WTC11 (cell line): Measurements from ENCODE around the gene CHI3L1. TPM values are rescaled to one million over a fixed set of nuclear protein-coding genes. Genes with fewer than 3 reads are reported as not detected.

Source experiments
- ATAC-seq: fragments of 200-7000 bp; cut with Tn5 transposase; 2 replicates; pipeline ENCODE4 v1.10.0; 2021; ENCODE audit warnings: mild to moderate bottlenecking, moderate library complexity
- CTCF ChIA-PET: fragments of 300-600 bp; sonication (Branson Sonifier 250); formaldehyde crosslinking; loops from one replicate; lab custom pipeline; 2021; ENCODE audit warnings: antibody characterized with exemption; lab: Charles Lee
- POLR2A ChIA-PET: fragments of 350-600 bp; sonication (Branson Sonifier 250); formaldehyde crosslinking; loops from one replicate; lab custom pipeline; 2021; ENCODE audit warnings: antibody characterized with exemption; lab: Charles Lee
- DNase-seq: peaks from one replicate; pipeline ENCODE4 v3.0.0; 2021; ENCODE audit warnings: low spot score
- H3K27ac Mint-ChIP-seq: 2 replicates; pipeline ENCODE4 v1.8.0; 2021; ENCODE audit warnings: mixed read lengths
- H3K27me3 Mint-ChIP-seq: 2 replicates; pipeline ENCODE4 v1.8.0; 2021; ENCODE audit warnings: low read depth, mild to moderate bottlenecking, moderate library complexity, mixed read lengths
- H3K36me3 Mint-ChIP-seq: 2 replicates; pipeline ENCODE4 v1.8.0; 2021; ENCODE audit warnings: mixed read lengths
- H3K4me1 Mint-ChIP-seq: 2 replicates; pipeline ENCODE4 v1.8.0; 2022; ENCODE audit warnings: mixed read lengths
- H3K4me3 Mint-ChIP-seq: 2 replicates; pipeline ENCODE4 v1.8.0; 2021; ENCODE audit warnings: mild to moderate bottlenecking, moderate library complexity, mixed read lengths
- H3K9me3 Mint-ChIP-seq: 2 replicates; pipeline ENCODE4 v1.8.0; 2021; ENCODE audit warnings: mixed read lengths
- CREM ChIP-seq: sonication (generic); formaldehyde crosslinking; IDR thresholded peaks from 2 replicates; pipeline ENCODE4 v1.8.1; 2022; ENCODE audit warnings: mild to moderate bottlenecking, missing genetic modification reagents, moderate library complexity
- FOXJ3 ChIP-seq: sonication (generic); formaldehyde crosslinking; IDR thresholded peaks from 2 replicates; pipeline ENCODE4 v1.9.0; 2021; ENCODE audit warnings: missing genetic modification reagents, mild to moderate bottlenecking, borderline replicate concordance
- FOXK1 ChIP-seq: sonication (generic); formaldehyde crosslinking; IDR thresholded peaks from 2 replicates; pipeline ENCODE4 v1.8.0; 2022; ENCODE audit warnings: mild to moderate bottlenecking, moderate library complexity, missing genetic modification reagents
- MXD4 ChIP-seq: fragments of 250-450 bp; sonication (Bioruptor Pico); IDR thresholded peaks from 2 replicates; pipeline ENCODE4 v1.8.0; 2021; ENCODE audit warnings: mild to moderate bottlenecking, moderate library complexity, borderline replicate concordance
- RORB ChIP-seq: fragments of 250-450 bp; sonication (Bioruptor Pico); IDR thresholded peaks from 2 replicates; pipeline ENCODE4 v1.9.0; 2021; ENCODE audit warnings: mild to moderate bottlenecking
- SP1 ChIP-seq: sonication (generic); formaldehyde crosslinking; conservative IDR thresholded peaks from 2 replicates; pipeline ENCODE4 v1.8.1; 2022; ENCODE audit warnings: missing genetic modification reagents
- TEAD4 ChIP-seq: sonication (generic); formaldehyde crosslinking; IDR thresholded peaks from 2 replicates; pipeline ENCODE4 v1.8.0; 2022; ENCODE audit warnings: mild to moderate bottlenecking, missing genetic modification reagents
- ZNF138 ChIP-seq: sonication (generic); formaldehyde crosslinking; conservative IDR thresholded peaks from 2 replicates; pipeline ENCODE4 v1.8.1; 2022; ENCODE audit warnings: mild to moderate bottlenecking, moderate library complexity, missing genetic modification reagents
- total RNA-seq: library from RNA; stranded (reverse); gene quantifications from 3 replicates; pipeline ENCODE4 v1.2.3, GENCODE V29; 2021
- TF ChIP-seq, protein P1 (sequence below): sonication (generic); formaldehyde crosslinking; IDR thresholded peaks from 2 replicates; pipeline ENCODE4 v1.8.1; 2023; ENCODE audit warnings: mild to moderate bottlenecking, missing genetic modification reagents
- TF ChIP-seq, protein P2 (sequence below): sonication (generic); formaldehyde crosslinking; IDR thresholded peaks from 2 replicates; pipeline ENCODE4 v1.8.0; 2022; ENCODE audit warnings: mild to moderate bottlenecking, missing genetic modification reagents
- TF ChIP-seq, protein P3 (sequence below): sonication (generic); formaldehyde crosslinking; IDR thresholded peaks from 2 replicates; pipeline ENCODE4 v1.8.1; 2023; ENCODE audit warnings: mild to moderate bottlenecking, moderate library complexity, missing genetic modification reagents
- TF ChIP-seq, protein P4 (sequence below): sonication (generic); formaldehyde crosslinking; IDR thresholded peaks from 2 replicates; pipeline ENCODE4 v1.8.1; 2022; ENCODE audit warnings: mild to moderate bottlenecking, moderate library complexity, missing genetic modification reagents
- TF ChIP-seq, protein P5 (sequence below): fragments of 250-450 bp; sonication (Bioruptor Pico); IDR thresholded peaks from 2 replicates; pipeline ENCODE4 v1.9.0; 2021; ENCODE audit warnings: mild to moderate bottlenecking
- TF ChIP-seq, protein P6 (sequence below): fragments of 200-600 bp; IDR thresholded peaks from 2 replicates; pipeline ENCODE4 v1.8.0; 2022; ENCODE audit warnings: antibody characterized with exemption

CHI3L1 gene
- total RNA-seq, 1 experiment from 2014 or later, result 0.24 TPM

DNA sequence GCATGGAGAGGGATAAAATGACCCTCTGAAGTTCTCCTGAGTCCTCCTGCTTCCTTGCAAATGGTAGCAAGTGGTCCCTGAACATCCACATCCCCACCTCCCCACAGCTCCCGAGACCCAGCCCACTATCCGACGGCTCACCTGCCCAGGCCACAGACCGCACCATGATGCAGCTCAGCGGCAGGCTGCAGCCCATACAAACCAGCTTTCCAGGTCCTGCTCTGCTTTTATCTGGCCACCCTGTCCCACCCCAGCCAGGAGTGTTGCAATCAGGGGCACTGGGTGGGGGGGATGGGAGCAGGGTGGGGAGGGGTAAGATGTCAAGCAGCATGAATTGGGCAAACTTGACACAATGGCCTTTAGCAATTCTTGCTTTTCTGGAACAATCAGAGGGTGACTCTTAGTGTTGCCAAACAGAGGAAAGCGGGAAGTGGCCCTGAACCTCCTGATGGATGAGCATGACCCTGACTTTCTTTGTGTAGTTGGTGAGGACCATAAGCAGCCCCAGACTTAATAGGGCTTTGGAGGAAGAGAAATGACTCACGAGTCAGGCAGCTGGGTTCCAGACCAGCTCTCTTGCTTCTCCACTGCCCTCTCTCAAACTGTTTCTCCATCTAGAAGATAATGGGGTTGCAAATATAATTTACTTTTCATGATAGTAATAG lies 43.1 kb upstream of the CHI3L1 start, which contains the start of gene CHIT1:
TSS of gene CHIT1 (minus strand) at position 203 of the 665 bp plus-strand sequence. CDS start at position 166, 37 bp downstream.
- ATAC-seq, result no peak
- H3K27me3 Mint-ChIP-seq, result peaks cover 24% of the 10 kb centered on the region
- CTCF ChIA-PET, result interaction anchor here (1.5 kb wide), 1 partner anchor 14 kb away, joined by 6 read pairs; no protein-coding TSS in a partner anchor
- no peak for TF ChIP-seq FOXK1 (CRISPR knock-in tag)
- TF ChIP-seq, all 79 proteins: peak for 0
- POLR2A ChIA-PET, result no interaction called here
- DNase-seq, result no peak
- peaks cover 9% of the 10 kb centered on the region for H3K36me3 Mint-ChIP-seq
- H3K4me1 Mint-ChIP-seq, result no peaks in the 10 kb centered on the region
- H3K27ac Mint-ChIP-seq, result no peak within 1 kb of the TSS
- H3K9me3 Mint-ChIP-seq, result peaks cover 26% of the 10 kb centered on the region
- no peak within 1 kb of the TSS for H3K4me3 Mint-ChIP-seq

DNA sequence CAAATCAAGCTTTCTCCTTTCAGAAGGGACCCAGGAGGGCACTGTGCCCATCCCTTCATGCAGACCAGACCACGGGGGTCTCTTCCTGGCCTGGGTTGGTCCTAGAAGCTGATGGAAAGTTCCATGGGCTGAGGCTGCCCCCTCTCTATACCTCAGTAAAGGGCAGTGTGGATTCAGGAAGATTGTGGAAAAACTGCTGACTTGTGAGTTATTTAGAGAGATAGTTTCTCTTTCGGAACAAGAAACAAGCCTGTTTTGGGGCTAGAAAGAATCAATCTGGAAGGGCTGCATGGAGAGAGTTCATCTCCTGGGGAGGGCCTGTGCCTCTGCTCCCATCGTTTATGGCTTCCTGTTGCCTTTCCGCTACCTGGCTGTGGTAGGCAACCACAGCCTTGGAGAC lies 42.2 kb upstream of the CHI3L1 start:
- POLR2A ChIA-PET, result no interaction called here
- no peak for DNase-seq

DNA sequence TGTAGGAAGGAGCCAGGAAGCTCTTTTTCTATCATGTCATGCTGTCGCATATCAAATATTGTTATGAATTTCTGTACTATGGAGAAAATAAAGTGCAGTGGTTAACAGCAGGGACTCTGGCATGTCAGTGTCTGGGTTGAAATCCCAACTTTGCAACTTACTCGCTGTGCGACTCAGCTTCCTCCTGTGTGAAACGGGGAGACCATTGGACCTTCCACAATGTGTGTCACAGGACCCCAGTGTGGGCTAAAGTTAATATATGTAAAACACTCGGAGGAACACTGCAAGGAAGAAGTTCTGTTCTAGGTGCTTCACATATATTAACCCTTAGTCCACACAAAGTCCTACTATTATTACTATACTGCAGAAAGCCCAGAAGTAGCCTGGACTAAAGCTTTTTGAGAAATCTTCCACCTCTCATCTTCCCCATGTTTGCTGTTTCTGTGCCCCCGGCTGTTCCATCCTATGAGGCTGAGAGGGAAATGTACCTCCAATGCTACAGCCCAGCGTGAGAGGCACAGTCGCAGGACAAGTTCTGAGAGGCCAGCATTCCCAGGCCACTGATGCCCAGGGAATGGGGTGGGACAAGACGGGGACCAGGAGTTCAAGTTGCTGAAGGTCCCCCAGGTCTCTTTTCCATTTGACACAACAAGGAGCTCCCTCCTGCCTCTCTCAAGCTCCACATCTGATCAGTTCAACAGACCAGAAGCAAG lies 41.0 kb upstream of the CHI3L1 start:
- no peak for ATAC-seq
- Mint-ChIP-seq H3K4me1 (no peaks in the 10 kb centered on the region), H3K27ac (no peak overlapping the region), H3K9me3 (peaks cover 6% of the 10 kb centered on the region), H3K4me3 (no peak overlapping the region), H3K27me3 (peaks cover 8% of the 10 kb centered on the region), H3K36me3 (no peaks in the 10 kb centered on the region)
- DNase-seq, result no peak
- TF ChIP-seq, protein P1, sequence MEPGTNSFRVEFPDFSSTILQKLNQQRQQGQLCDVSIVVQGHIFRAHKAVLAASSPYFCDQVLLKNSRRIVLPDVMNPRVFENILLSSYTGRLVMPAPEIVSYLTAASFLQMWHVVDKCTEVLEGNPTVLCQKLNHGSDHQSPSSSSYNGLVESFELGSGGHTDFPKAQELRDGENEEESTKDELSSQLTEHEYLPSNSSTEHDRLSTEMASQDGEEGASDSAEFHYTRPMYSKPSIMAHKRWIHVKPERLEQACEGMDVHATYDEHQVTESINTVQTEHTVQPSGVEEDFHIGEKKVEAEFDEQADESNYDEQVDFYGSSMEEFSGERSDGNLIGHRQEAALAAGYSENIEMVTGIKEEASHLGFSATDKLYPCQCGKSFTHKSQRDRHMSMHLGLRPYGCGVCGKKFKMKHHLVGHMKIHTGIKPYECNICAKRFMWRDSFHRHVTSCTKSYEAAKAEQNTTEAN, result no peak
- TF ChIP-seq ZNF138 (CRISPR knock-in tag) (no peak), MXD4 (CRISPR knock-in tag) (no peak)
- TF ChIP-seq, protein P2, sequence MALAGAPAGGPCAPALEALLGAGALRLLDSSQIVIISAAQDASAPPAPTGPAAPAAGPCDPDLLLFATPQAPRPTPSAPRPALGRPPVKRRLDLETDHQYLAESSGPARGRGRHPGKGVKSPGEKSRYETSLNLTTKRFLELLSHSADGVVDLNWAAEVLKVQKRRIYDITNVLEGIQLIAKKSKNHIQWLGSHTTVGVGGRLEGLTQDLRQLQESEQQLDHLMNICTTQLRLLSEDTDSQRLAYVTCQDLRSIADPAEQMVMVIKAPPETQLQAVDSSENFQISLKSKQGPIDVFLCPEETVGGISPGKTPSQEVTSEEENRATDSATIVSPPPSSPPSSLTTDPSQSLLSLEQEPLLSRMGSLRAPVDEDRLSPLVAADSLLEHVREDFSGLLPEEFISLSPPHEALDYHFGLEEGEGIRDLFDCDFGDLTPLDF (CRISPR knock-in tag), result no peak
- POLR2A ChIA-PET, result no interaction called here
- CTCF ChIA-PET, result interaction anchor here (0.7 to 2.1 kb wide), 7 partner anchors 40 to 187 kb away, joined by 3 to 8 read pairs (median 4); no protein-coding TSS in a partner anchor

More for the DNA sequence above, 42.2 kb upstream of the CHI3L1 start:
- no peak overlapping the region for H3K4me3 Mint-ChIP-seq
- no peak overlapping the region for H3K27ac Mint-ChIP-seq
- no peak for ATAC-seq
- H3K27me3 Mint-ChIP-seq, result peaks cover 16% of the 10 kb centered on the region
- peaks cover 16% of the 10 kb centered on the region for H3K9me3 Mint-ChIP-seq
- CTCF ChIA-PET, result interaction anchor here (1.0 to 2.1 kb wide), 5 partner anchors 39 to 189 kb away, joined by 3 to 8 read pairs (median 5); no protein-coding TSS in a partner anchor
- no peaks in the 10 kb centered on the region for H3K4me1 Mint-ChIP-seq
- TF ChIP-seq FOXJ3 (CRISPR knock-in tag) (no peak), TEAD4 (CRISPR knock-in tag) (no peak), SP1 (CRISPR knock-in tag) (no peak), RORB (CRISPR knock-in tag) (no peak), CREM (CRISPR knock-in tag) (no peak)
- TF ChIP-seq, protein P3, sequence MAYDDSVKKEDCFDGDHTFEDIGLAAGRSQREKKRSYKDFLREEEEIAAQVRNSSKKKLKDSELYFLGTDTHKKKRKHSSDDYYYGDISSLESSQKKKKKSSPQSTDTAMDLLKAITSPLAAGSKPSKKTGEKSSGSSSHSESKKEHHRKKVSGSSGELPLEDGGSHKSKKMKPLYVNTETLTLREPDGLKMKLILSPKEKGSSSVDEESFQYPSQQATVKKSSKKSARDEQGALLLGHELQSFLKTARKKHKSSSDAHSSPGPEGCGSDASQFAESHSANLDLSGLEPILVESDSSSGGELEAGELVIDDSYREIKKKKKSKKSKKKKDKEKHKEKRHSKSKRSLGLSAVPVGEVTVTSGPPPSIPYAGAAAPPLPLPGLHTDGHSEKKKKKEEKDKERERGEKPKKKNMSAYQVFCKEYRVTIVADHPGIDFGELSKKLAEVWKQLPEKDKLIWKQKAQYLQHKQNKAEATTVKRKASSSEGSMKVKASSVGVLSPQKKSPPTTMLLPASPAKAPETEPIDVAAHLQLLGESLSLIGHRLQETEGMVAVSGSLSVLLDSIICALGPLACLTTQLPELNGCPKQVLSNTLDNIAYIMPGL (CRISPR knock-in tag), result no peak
- TF ChIP-seq, protein P4, sequence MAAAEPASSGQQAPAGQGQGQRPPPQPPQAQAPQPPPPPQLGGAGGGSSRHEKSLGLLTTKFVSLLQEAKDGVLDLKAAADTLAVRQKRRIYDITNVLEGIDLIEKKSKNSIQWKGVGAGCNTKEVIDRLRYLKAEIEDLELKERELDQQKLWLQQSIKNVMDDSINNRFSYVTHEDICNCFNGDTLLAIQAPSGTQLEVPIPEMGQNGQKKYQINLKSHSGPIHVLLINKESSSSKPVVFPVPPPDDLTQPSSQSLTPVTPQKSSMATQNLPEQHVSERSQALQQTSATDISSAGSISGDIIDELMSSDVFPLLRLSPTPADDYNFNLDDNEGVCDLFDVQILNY (CRISPR knock-in tag), result no peak
- TF ChIP-seq, protein P5, sequence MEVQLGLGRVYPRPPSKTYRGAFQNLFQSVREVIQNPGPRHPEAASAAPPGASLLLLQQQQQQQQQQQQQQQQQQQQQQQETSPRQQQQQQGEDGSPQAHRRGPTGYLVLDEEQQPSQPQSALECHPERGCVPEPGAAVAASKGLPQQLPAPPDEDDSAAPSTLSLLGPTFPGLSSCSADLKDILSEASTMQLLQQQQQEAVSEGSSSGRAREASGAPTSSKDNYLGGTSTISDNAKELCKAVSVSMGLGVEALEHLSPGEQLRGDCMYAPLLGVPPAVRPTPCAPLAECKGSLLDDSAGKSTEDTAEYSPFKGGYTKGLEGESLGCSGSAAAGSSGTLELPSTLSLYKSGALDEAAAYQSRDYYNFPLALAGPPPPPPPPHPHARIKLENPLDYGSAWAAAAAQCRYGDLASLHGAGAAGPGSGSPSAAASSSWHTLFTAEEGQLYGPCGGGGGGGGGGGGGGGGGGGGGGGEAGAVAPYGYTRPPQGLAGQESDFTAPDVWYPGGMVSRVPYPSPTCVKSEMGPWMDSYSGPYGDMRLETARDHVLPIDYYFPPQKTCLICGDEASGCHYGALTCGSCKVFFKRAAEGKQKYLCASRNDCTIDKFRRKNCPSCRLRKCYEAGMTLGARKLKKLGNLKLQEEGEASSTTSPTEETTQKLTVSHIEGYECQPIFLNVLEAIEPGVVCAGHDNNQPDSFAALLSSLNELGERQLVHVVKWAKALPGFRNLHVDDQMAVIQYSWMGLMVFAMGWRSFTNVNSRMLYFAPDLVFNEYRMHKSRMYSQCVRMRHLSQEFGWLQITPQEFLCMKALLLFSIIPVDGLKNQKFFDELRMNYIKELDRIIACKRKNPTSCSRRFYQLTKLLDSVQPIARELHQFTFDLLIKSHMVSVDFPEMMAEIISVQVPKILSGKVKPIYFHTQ (CRISPR knock-in tag), result no peak
- TF ChIP-seq, protein P6, sequence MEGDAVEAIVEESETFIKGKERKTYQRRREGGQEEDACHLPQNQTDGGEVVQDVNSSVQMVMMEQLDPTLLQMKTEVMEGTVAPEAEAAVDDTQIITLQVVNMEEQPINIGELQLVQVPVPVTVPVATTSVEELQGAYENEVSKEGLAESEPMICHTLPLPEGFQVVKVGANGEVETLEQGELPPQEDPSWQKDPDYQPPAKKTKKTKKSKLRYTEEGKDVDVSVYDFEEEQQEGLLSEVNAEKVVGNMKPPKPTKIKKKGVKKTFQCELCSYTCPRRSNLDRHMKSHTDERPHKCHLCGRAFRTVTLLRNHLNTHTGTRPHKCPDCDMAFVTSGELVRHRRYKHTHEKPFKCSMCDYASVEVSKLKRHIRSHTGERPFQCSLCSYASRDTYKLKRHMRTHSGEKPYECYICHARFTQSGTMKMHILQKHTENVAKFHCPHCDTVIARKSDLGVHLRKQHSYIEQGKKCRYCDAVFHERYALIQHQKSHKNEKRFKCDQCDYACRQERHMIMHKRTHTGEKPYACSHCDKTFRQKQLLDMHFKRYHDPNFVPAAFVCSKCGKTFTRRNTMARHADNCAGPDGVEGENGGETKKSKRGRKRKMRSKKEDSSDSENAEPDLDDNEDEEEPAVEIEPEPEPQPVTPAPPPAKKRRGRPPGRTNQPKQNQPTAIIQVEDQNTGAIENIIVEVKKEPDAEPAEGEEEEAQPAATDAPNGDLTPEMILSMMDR, result no peak
- TF ChIP-seq, all 79 proteins: peak for 0
- H3K36me3 Mint-ChIP-seq, result 0 out of 2 replicates have a peak, but pooled peaks cover under 1% of the 10 kb centered on the region
